Duodenal mucosa (tissue), 2 donors: Measurements from ENCODE around the gene HMGXB4.

Experiments
- H3K27ac ChIP-seq: one replicate; pipeline ENCODE4 v1.7.0; 2013; ENCODE audit warnings: low read depth, low read length
- H3K27me3 ChIP-seq, 2 donors: one replicate each; pipeline ENCODE4 v1.7.0; 2013; ENCODE audit warnings: low read length in 2 of 2, control low read depth in 1 of 2; ENCODE audit not compliant: insufficient read depth in 2 of 2, control insufficient read depth in 1 of 2
- H3K36me3 ChIP-seq, 2 donors: one replicate each; pipeline ENCODE4 v1.7.0; 2013; ENCODE audit warnings: low read length in 2 of 2, control low read depth in 1 of 2; ENCODE audit not compliant: insufficient read depth in 2 of 2, control insufficient read depth in 1 of 2
- H3K4me1 ChIP-seq, 2 donors: one replicate each; pipeline ENCODE4 v1.7.0; 2013; ENCODE audit warnings: low read length in 2 of 2, control low read depth in 1 of 2; ENCODE audit not compliant: insufficient read depth in 2 of 2, control insufficient read depth in 1 of 2
- H3K4me3 ChIP-seq, 2 donors: one replicate each; pipeline ENCODE4 v1.7.0; 2013; ENCODE audit warnings: low read length in 2 of 2, low read depth in 1 of 2
- H3K9ac ChIP-seq, 2 donors: one replicate each; pipeline ENCODE4 v1.7.0; 2013; ENCODE audit warnings: low read length in 2 of 2, low read depth in 1 of 2
- H3K9me3 ChIP-seq, 2 donors: one replicate each; pipeline ENCODE4 v1.7.0; 2013; ENCODE audit warnings: low read length in 2 of 2, control low read depth in 1 of 2; ENCODE audit not compliant: control insufficient read depth in 1 of 2

HMGXB4 gene

DNA sequence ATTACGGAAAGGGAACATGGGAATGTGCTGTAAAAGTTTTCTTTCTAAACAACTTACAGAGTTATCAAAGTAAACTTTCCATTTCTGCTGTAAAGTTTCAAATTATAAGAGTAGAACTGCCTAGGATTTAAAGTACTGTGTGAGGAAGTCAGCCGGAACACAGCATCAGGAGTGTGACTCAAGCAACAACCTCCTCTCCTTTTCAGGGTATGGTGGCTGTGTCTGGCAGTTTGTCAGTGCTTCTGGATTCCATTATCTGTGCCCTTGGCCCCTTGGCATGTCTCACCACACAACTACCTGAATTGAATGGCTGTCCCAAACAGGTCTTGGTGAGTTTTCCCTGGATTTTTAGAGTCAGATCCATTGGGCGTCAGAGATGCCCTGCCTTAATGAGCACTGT is 35.5 kb downstream of the HMGXB4 start:
- Histone ChIP-seq H3K9me3 (no peaks in the 10 kb centered on the region), H3K4me1 (no peaks in the 10 kb centered on the region), H3K27me3 (no peaks in the 10 kb centered on the region), H3K9ac (no peak overlapping the region), H3K36me3 (peaks cover 12 to 57% of the 10 kb centered on the region in 2 donors), H3K4me3 (no peak overlapping the region), H3K27ac (no peak overlapping the region)

GRCh38 chr22:35296051-35296450 is 38.8 kb downstream of the HMGXB4 start:
- H3K4me3 ChIP-seq, result no peak overlapping the region
- H3K27ac ChIP-seq, result no peak overlapping the region
- peaks cover 0 to 31% of the 10 kb centered on the region in 2 donors for H3K36me3 ChIP-seq
- H3K9ac ChIP-seq, result no peak overlapping the region
- peaks cover 3 to 11% of the 10 kb centered on the region in 2 donors for H3K4me1 ChIP-seq
- H3K27me3 ChIP-seq, result no peaks in the 10 kb centered on the region
- H3K9me3 ChIP-seq, result no peaks in the 10 kb centered on the region

DNA sequence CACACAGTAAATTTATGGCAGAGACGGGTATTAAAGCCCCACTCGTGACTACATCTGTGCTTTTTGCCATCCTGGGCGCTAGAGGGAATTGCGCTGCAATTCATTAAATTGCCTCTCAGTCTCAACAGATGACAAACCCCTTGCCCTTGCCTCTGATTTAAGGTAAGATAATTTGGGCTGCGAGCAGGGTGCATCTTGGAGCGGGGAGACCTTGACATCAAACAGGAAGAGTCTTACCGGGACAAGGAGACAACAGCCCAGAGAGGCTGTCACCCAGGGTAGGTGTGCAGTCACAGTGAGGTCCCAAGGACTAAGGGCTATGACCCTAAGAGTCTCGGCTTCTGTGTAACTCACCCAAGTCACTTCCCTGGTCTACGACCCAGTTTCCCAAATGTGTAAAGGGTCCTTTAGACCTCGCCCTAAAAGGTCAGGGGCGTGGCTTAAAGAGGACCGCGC is 42.0 kb downstream of the HMGXB4 start:
- peak overlapping the region; percentile 71 to 97 for H3K9ac ChIP-seq
- peaks cover 9 to 14% of the 10 kb centered on the region in 2 donors for H3K4me1 ChIP-seq
- peak overlapping the region; percentile 85 to 91 for H3K4me3 ChIP-seq
- H3K27me3 ChIP-seq, result no peaks in the 10 kb centered on the region
- H3K9me3 ChIP-seq, result no peaks in the 10 kb centered on the region
- peak overlapping the region; percentile 63 for H3K27ac ChIP-seq
- H3K36me3 ChIP-seq, result peaks cover 0 to 1% of the 10 kb centered on the region in 2 donors

DNA sequence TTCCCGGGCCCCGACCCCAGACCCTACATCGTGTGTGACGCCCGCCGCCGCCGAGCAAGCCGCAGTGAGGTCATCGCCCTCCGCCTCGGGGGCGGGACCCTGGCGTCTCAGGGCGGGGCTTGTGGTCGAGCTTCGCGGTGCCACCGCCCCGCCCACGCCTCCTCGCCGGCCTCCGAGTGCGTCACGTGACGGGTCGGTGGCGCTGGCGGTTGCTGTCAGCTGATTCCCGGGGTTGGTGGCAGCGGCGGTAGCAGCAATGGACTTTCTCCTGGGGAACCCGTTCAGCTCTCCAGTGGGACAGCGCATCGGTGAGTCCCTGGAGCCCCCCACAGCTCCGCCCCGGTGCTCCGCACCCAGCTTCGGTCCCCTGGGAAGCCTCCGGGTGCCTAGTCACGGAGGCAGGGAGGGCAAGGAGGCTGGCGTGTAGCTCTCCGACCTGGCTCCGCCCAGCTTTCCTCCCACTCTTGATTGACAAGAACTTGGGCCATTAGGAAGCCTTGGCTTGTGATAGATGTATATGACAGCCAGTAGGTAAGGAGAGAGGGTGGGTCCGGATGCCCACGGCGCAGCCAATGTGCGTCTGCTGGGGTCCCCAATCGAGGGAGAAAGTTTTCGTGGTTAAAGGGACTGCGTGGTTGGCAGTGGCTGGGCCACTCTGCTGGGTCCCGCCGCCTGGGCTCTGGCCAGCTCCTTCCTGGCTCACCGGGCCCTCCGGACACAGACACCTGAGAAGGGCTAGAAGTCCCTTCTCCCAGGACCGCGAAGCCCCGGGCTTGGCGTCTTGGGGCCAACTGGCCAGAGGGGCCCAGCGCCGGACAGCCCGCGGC is 42.6 kb downstream of the HMGXB4 start, which contains the start of gene TOM1:
Gene TOM1, plus strand, starts transcription at position 222 of the 827 bp plus-strand sequence. Its CDS starts 35 bp downstream, at position 257.
- H3K4me3 ChIP-seq, result peak within 1 kb of the TSS; percentile 85 to 91
- no peaks in the 10 kb centered on the region for H3K9me3 ChIP-seq
- H3K27ac ChIP-seq, result peak within 1 kb of the TSS; percentile 97
- no peaks in the 10 kb centered on the region for H3K27me3 ChIP-seq
- H3K4me1 ChIP-seq, result peaks cover 9 to 14% of the 10 kb centered on the region in 2 donors
- H3K36me3 ChIP-seq, result no peaks in the 10 kb centered on the region
- peak within 1 kb of the TSS; percentile 94 to 97 for H3K9ac ChIP-seq

- peaks cover 0 to 3% of the 10 kb centered on the region in 2 donors for H3K36me3 ChIP-seq
- H3K27ac ChIP-seq, result no peak overlapping the region
- peaks cover 13 to 17% of the 10 kb centered on the region in 2 donors for H3K4me1 ChIP-seq
- no peaks in the 10 kb centered on the region for H3K9me3 ChIP-seq
- no peaks in the 10 kb centered on the region for H3K27me3 ChIP-seq
- no peak overlapping the region for H3K9ac ChIP-seq
- H3K4me3 ChIP-seq, result peak overlapping the region; percentile 30 to 91
These were observed 44.1 kb downstream of the HMGXB4 start for GRCh38 chr22:35301372-35301874.

GRCh38 chr22:35303029-35303624 is 45.8 kb downstream of the HMGXB4 start:
- no peak overlapping the region for H3K9ac ChIP-seq
- no peaks in the 10 kb centered on the region for H3K27me3 ChIP-seq
- H3K9me3 ChIP-seq, result no peaks in the 10 kb centered on the region
- peaks cover 0 to 4% of the 10 kb centered on the region in 2 donors for H3K36me3 ChIP-seq
- H3K4me1 ChIP-seq, result peaks cover 17 to 20% of the 10 kb centered on the region in 2 donors
- no peak overlapping the region for H3K4me3 ChIP-seq
- no peak overlapping the region for H3K27ac ChIP-seq

- Histone ChIP-seq H3K27me3 (no peaks in the 10 kb centered on the region), H3K27ac (no peak overlapping the region), H3K4me1 (peaks cover 17 to 18% of the 10 kb centered on the region in 2 donors), H3K36me3 (peaks cover 0 to 4% of the 10 kb centered on the region in 2 donors), H3K9ac (no peak overlapping the region), H3K9me3 (no peaks in the 10 kb centered on the region), H3K4me3 (no peak overlapping the region)
These were observed 48.3 kb downstream of the HMGXB4 start for GRCh38 chr22:35305525-35306070.

- peaks cover 20 to 26% of the 10 kb centered on the region in 2 donors for H3K4me1 ChIP-seq
- H3K9me3 ChIP-seq, result peaks cover 0 to under 1% of the 10 kb centered on the region in 2 donors
- no peaks in the 10 kb centered on the region for H3K27me3 ChIP-seq
- no peak overlapping the region for H3K27ac ChIP-seq
- no peak overlapping the region for H3K9ac ChIP-seq
- no peak overlapping the region for H3K4me3 ChIP-seq
- H3K36me3 ChIP-seq, result peaks cover 0 to 5% of the 10 kb centered on the region in 2 donors
These were observed 49.2 kb downstream of the HMGXB4 start for GRCh38 chr22:35306350-35306967.

GRCh38 chr22:35307372-35307771 is 50.1 kb downstream of the HMGXB4 start:
- H3K4me3 ChIP-seq, result no peak overlapping the region
- H3K27ac ChIP-seq, result no peak overlapping the region
- peaks cover 0 to 8% of the 10 kb centered on the region in 2 donors for H3K36me3 ChIP-seq
- no peak overlapping the region for H3K9ac ChIP-seq
- peaks cover 25% of the 10 kb centered on the region in 2 donors for H3K4me1 ChIP-seq
- H3K27me3 ChIP-seq, result no peaks in the 10 kb centered on the region
- peaks cover 0 to 4% of the 10 kb centered on the region in 2 donors for H3K9me3 ChIP-seq
